ENCODE measurements around the gene SARDH.
A peak's percentile ranks its signal among the peaks of the same experiment; 100 is the strongest.

Gene SARDH

GRCh38 chr9:133661846-133662540, 76.2 kb downstream of the SARDH start:
- no peak for DNase-seq (ENCODE audit: low read depth in 2 of 2)
- TF ChIP-seq CTCF (IDR thresholded peaks at IDR 0.05; ENCODE audit: low read depth, low read length), result no peak
- no peak overlapping the region for H3K4me3 ChIP-seq (replicated peaks in 1 of 2; ENCODE audit: low read depth in 2 of 2, low read length in 2 of 2)

GRCh38 chr9:133659516-133659915, 78.6 kb downstream of the SARDH start:
- DNase-seq (ENCODE audit: low read depth in 2 of 2), result no peak
- TF ChIP-seq CTCF (IDR thresholded peaks at IDR 0.05; ENCODE audit: low read depth, low read length), result no peak
- no peak overlapping the region for H3K4me3 ChIP-seq (replicated peaks in 1 of 2; ENCODE audit: low read depth in 2 of 2, low read length in 2 of 2)

DNA sequence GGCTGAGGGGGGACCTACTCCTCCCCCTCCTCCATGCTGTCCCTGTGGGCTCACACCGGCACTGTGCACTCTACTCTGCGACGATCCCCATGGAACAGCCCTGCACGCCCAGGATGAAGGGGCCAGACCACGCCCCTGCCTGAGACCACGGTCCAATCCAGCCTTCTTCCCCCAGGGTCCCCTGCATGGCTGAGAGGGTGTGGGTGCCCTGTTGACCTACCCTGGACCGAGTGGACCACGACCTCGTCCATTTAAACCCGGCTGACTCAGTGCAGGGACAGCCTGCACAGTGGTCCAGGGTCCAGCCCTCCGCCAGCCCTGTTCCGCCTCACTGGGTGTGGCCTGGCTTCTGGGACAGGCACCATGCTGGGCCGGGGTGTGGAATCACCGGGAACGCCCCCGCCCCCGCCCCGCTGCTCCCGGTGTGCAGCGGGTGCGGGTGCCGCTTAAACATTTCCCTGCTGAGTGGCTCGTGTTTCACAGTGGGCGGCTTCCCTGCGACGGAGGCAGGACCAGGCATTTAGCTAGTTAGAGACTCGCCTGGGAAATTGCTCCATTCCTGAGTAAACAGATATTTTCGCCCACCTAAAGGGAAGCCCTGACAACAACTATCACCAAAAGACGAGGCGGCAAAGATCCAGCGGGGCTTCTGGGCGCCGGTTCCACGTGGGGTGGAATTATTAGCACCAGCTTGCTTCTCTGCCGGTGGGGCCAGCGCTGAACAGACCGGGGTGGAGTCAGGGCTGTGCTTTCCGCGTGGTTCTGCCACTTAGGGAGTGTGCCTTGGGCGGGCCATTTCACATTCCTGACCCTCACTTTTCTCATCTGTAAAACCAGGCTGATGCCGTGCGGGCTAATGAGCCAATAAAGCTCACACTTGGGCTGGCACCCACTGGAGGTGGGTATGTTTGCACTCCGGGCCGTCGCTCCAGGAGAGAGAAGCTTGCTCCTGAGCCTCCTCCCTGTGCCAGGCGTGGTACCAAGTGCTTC, 79.4 kb downstream of the SARDH start:
- DNase-seq (ENCODE audit: low read depth in 2 of 2), result peak; percentile 12 to 42
- no peak for TF ChIP-seq CTCF (IDR thresholded peaks at IDR 0.05; ENCODE audit: low read depth, low read length)

DNA sequence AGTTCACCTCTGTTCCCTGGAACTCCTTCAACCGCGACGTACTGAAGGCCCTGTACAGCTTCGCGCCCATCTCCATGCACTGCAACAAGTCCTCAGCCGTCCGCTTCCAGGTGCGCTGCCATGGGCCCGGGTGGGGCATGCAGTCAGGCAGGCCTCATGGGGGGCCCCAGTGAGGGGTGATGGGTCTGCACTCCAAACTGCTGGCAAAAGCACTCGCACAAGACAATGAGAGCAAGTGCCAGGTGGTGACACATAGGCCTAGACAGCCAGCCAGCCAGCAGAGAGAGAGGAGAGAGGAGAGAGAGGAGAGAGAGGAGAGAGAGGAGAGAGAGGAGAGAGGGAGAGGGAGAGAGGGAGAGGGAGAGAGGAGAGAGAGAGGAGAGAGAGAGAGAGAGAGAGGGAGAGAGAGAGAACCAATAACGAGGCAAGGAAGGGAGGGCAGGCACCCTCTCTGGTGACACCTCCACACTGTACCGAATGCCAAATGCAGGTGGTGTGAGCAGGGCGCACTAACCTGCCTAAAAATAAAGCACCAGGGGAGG, 81.0 kb downstream of the SARDH start:
- H3K4me3 ChIP-seq (replicated peaks in 1 of 2; ENCODE audit: low read depth in 2 of 2, low read length in 2 of 2), result no peak overlapping the region
- peak; percentile 26 to 50 for DNase-seq (ENCODE audit: low read depth in 2 of 2)
- no peak for TF ChIP-seq CTCF (IDR thresholded peaks at IDR 0.05; ENCODE audit: low read depth, low read length)

More for the DNA sequence above, 79.4 kb downstream of the SARDH start:
- peak overlapping the region; percentile 15 to 21 for H3K4me3 ChIP-seq (replicated peaks in 1 of 2; ENCODE audit: low read depth in 2 of 2, low read length in 2 of 2)

GRCh38 chr9:133656211-133657119, 81.7 kb downstream of the SARDH start:
- DNase-seq (ENCODE audit: low read depth in 2 of 2), result no peak
- H3K4me3 ChIP-seq (replicated peaks in 1 of 2; ENCODE audit: low read depth in 2 of 2, low read length in 2 of 2), result no peak overlapping the region
- TF ChIP-seq CTCF (IDR thresholded peaks at IDR 0.05; ENCODE audit: low read depth, low read length), result no peak

GRCh38 chr9:133655701-133656100, 82.5 kb downstream of the SARDH start:
- H3K4me3 ChIP-seq (replicated peaks in 1 of 2; ENCODE audit: low read depth in 2 of 2, low read length in 2 of 2), result no peak overlapping the region
- no peak for TF ChIP-seq CTCF (IDR thresholded peaks at IDR 0.05; ENCODE audit: low read depth, low read length)
- no peak for DNase-seq (ENCODE audit: low read depth in 2 of 2)
